Lung (tissue), 12 donors: ENCODE results near the gene STON1. TPM values are rescaled to one million over a fixed set of nuclear protein-coding genes. Genes with fewer than 3 reads are reported as not detected.
"Not testable (repeated sequence)": the region's sequence is repeated elsewhere in the genome, so short reads cannot be mapped to it uniquely, and the experiment has no call there.

Experiments used
- ATAC-seq: fragments of 200-7000 bp; cut with Tn5 transposase; one replicate; pipeline ENCODE4 v1.9.1; 2020; ENCODE audit warnings: moderate number of reproducible peaks; ENCODE audit not compliant: insufficient read depth, low FRiP score
- DNase-seq, 3 donors: peaks; one replicate each; pipeline ENCODE4 v3.0.0-alpha.2; 2013 to 2017
- H3K27ac ChIP-seq, 2 donors: one replicate each; pipeline ENCODE4 v1.5.1; 2013; ENCODE audit warnings: mild to moderate bottlenecking in 2 of 2, moderate library complexity in 2 of 2, control low read depth in 1 of 2, inconsistent platforms in 1 of 2, low read depth in 1 of 2, low read length in 1 of 2
- H3K27me3 ChIP-seq, 3 donors: one replicate each; pipeline ENCODE4 v1.5.1; 2013; ENCODE audit warnings: low read length in 2 of 3; ENCODE audit not compliant: control insufficient read depth in 3 of 3, insufficient read depth in 3 of 3
- H3K36me3 ChIP-seq, 4 donors: one replicate each; pipeline ENCODE4 v1.5.1; 2013; ENCODE audit warnings: low read length in 4 of 4, mild to moderate bottlenecking in 1 of 4, moderate library complexity in 1 of 4; ENCODE audit not compliant: control insufficient read depth in 4 of 4, insufficient read depth in 4 of 4
- H3K4me1 ChIP-seq, 5 donors: one replicate each; pipeline ENCODE4 v1.5.1; 2013; ENCODE audit warnings: low read length in 5 of 5, mild to moderate bottlenecking in 2 of 5, moderate library complexity in 1 of 5; ENCODE audit not compliant: control insufficient read depth in 5 of 5, insufficient read depth in 5 of 5
- H3K4me3 ChIP-seq: one replicate; pipeline ENCODE4 v1.5.1; 2013; ENCODE audit warnings: mild to moderate bottlenecking, control low read depth, moderate library complexity
- H3K9ac ChIP-seq, 2 donors: one replicate each; pipeline ENCODE4 v1.5.1; 2013; ENCODE audit warnings: low read length in 2 of 2, control low read depth in 1 of 2; ENCODE audit not compliant: insufficient read depth in 1 of 2
- H3K9me3 ChIP-seq, 4 donors: one replicate each; pipeline ENCODE4 v1.5.1; 2013; ENCODE audit warnings: low read length in 3 of 4, mild to moderate bottlenecking in 1 of 4, moderate library complexity in 1 of 4; ENCODE audit not compliant: control insufficient read depth in 4 of 4, insufficient read depth in 3 of 4
- WGBS, 2 donors: extraction: QIAGEN DNeasy Blood & Tissue Kit; methylation state at CpG; one replicate each; pipeline ENCODE4 v1.1.7; 2013; 5-methylcytosine and 5-hydroxymethylcytosine counted together
- polyA plus RNA-seq, 2 donors: library from polyadenylated mRNA; stranded (reverse); fragments of 200-250 nt; gene quantifications; one replicate each; pipeline ENCODE4 v1.2.1, GENCODE V29; 2013
- total RNA-seq, 2 donors: library from RNA; depleted of rRNA in 1 of 2; stranded (reverse); fragments of >200 nt in 1 of 2; gene quantifications; one replicate each; pipeline ENCODE4 v1.2.1, GENCODE V29; 2014 to 2021
- TF ChIP-seq, protein P1 (sequence below): IDR thresholded peaks from 2 replicates; pipeline ENCODE4 v1.5.1; 2012; ENCODE audit warnings: mild to moderate bottlenecking; ENCODE audit errors: control extremely low read depth, extremely low read depth
- donor health status: control.
- donor health status: control.
- donor health status: Bipolar disorder and iron deficiency.
- donor health status: healthy.
- donor health status: DM: yes; HTN: yes; CAD: no.

STON1 gene
- total and polyA plus RNA-seq, 4 donors, result 3.8 to 35.2 (median 10.5) TPM

DNA sequence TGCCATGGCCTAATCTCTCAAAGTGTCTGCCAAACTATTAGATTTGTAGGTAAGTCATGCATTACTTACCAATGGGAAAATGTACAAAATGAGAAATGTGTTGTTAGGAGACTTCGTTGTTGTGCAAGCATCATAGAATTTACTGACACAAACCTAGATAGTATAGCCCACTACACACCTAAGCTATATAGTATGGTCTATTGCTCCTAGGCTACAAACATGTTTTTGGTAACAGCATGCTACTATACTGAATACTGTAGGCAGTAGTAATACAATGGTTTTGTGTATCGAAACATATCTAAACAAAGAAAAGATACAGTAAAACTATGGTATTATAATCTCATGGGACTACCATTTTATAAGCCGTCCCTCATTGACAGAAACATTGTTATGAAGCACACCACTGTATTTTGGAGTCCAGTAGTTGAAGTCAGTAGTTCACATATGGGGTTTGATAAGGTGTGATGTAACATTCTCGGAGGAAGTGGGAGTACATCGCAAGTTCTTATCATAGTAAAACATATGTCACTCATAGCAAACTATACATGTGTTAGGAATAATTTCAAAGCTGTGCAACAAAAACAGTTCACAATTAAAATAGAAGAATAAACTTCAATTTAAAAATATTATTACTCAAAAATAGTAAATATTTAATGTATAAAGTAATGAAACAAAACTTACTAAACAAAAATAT is 75.7 kb downstream of the STON1 start:
- TF ChIP-seq, protein P1, sequence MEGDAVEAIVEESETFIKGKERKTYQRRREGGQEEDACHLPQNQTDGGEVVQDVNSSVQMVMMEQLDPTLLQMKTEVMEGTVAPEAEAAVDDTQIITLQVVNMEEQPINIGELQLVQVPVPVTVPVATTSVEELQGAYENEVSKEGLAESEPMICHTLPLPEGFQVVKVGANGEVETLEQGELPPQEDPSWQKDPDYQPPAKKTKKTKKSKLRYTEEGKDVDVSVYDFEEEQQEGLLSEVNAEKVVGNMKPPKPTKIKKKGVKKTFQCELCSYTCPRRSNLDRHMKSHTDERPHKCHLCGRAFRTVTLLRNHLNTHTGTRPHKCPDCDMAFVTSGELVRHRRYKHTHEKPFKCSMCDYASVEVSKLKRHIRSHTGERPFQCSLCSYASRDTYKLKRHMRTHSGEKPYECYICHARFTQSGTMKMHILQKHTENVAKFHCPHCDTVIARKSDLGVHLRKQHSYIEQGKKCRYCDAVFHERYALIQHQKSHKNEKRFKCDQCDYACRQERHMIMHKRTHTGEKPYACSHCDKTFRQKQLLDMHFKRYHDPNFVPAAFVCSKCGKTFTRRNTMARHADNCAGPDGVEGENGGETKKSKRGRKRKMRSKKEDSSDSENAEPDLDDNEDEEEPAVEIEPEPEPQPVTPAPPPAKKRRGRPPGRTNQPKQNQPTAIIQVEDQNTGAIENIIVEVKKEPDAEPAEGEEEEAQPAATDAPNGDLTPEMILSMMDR, result no peak
- no peak for ATAC-seq
- 61 to 81% methylated on average over 5 of the region's 5 CpGs for WGBS, 2 donors

DNA sequence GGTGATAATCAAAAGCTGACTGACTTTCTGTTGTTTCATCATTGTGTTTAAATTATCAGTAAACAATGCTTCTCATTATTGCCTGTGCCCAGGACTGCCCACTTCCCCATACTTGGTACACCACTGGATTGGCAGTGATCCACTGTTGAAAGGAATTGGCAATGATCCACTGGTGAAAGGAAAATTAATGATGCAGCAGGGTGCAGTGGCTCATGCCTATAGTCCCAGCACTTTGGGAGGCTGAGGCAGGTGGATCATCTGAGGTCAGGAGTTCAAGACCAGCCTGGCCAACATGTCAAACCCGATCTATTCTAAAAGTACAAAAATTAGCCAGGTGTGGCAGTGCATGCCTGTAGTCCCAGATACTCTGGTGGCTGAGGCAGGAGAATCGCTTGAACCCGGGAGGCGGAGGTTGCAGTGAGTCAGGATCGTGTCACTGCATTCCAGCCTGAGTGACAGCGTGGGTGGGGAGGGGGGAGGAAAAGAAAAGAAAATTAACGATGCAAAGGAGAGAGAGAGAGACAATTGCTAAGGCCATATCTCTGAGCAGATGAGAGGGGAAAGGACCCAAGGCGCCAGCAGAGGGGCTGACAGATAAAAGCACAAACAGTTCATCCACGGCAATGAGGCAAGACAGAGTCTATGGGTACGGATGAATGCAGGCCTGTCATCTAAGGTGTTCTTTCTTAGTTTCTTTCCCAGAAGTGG is 77.5 kb downstream of the STON1 start:
- H3K9me3 ChIP-seq, result peaks cover 0 to 3% (median 0%) of the 10 kb centered on the region in 4 donors
- no peak overlapping the region for H3K27ac ChIP-seq
- 83 to 87% methylated on average over 10 of the region's 10 CpGs for WGBS, 2 donors
- H3K9ac ChIP-seq, result no peak overlapping the region
- no peaks in the 10 kb centered on the region for H3K27me3 ChIP-seq
- ATAC-seq (no peak), DNase-seq (no peak)
- H3K36me3 ChIP-seq, result no peaks in the 10 kb centered on the region
- no peak overlapping the region for H3K4me3 ChIP-seq
- TF ChIP-seq, protein P1, result no peak
- H3K4me1 ChIP-seq, result no peaks in the 10 kb centered on the region

More for the DNA sequence above, 75.7 kb downstream of the STON1 start:
- no peak overlapping the region for H3K27ac ChIP-seq
- DNase-seq, result no peak
- peaks cover 0 to 3% (median 0%) of the 10 kb centered on the region in 4 donors for H3K36me3 ChIP-seq
- H3K9ac ChIP-seq, result no peak overlapping the region
- H3K4me1 ChIP-seq, result no peaks in the 10 kb centered on the region
- H3K9me3 ChIP-seq, result peaks cover 0 to 3% (median 0%) of the 10 kb centered on the region in 4 donors
- no peak overlapping the region for H3K4me3 ChIP-seq
- H3K27me3 ChIP-seq, result no peaks in the 10 kb centered on the region

DNA sequence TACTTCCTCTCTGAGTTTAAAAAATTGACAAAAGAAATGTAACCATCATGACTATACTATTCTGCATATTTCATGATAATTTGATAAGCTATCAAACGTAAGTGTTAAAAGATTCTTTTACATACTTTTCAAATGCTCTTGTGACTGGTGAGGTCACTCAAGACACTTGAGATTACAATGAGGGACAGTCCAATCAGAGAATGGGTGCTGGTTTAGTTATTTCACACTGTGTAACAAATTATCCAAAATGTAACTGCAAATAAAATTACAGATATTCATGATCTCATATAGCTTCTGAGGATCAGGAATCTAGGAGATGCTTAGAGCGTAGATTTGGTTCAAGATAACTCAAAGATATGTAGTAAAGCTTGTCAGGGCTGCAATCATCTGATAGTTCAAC is 83.3 kb downstream of the STON1 start:
- H3K27ac ChIP-seq, result no peak overlapping the region
- no peaks in the 10 kb centered on the region for H3K4me1 ChIP-seq
- DNase-seq (no peak), ATAC-seq (no peak)
- 80 to 87% methylated on average over 2 of the region's 2 CpGs for WGBS, 2 donors
- no peak overlapping the region for H3K9ac ChIP-seq
- TF ChIP-seq, protein P1, result no peak
- peaks cover 0 to 3% (median 1%) of the 10 kb centered on the region in 4 donors for H3K9me3 ChIP-seq
- no peak overlapping the region for H3K4me3 ChIP-seq
- no peaks in the 10 kb centered on the region for H3K27me3 ChIP-seq
- H3K36me3 ChIP-seq, result no peaks in the 10 kb centered on the region

DNA sequence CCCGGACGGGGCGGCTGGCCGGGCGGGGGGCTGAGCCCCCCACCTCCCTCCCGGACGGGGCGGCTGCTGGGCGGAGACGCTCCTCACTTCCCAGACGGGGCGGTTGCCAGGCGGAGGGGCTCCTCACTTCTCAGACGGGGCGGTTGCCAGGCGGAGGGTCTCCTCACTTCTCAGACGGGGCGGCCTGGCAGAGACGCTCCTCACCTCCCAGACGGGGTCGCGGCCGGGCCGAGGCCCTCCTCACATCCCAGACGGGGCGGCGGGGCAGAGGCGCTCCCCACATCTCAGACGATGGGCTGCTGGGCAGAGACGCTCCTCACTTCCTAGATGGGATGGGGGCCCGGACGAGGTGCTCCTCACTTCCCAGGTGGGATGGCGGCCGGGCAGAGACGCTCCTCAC is 84.6 kb downstream of the STON1 start:
- H3K9ac ChIP-seq, H3K36me3 ChIP-seq, H3K4me1 ChIP-seq, DNase-seq, ATAC-seq, H3K9me3 ChIP-seq, H3K4me3 ChIP-seq, H3K27me3 ChIP-seq, H3K27ac ChIP-seq: not testable (repeated sequence)
- WGBS, 2 donors, result 95% methylated on average over 26 to 35 of the region's 35 CpGs
